Chondrocyte (in vitro differentiated cells): ENCODE data around the gene PSMD11. TPM values are rescaled to one million over a fixed set of nuclear protein-coding genes. Genes with fewer than 3 reads are reported as not detected.

Source experiments
- DNase-seq: peaks from one replicate; pipeline ENCODE4 v3.0.0; 2021; ENCODE audit warnings: mixed read lengths, low spot score
- H3K27ac Mint-ChIP-seq: one replicate; pipeline ENCODE4 v1.8.0; 2021; ENCODE audit warnings: mild to moderate bottlenecking, moderate library complexity, mixed read lengths; ENCODE audit not compliant: unreplicated experiment
- H3K27me3 Mint-ChIP-seq: 2 replicates; pipeline ENCODE4 v1.8.0; 2021; ENCODE audit warnings: low read depth, mixed read lengths
- H3K36me3 Mint-ChIP-seq: 2 replicates; pipeline ENCODE4 v1.8.0; 2021; ENCODE audit warnings: low read depth, mixed read lengths
- H3K4me1 Mint-ChIP-seq: 2 replicates; pipeline ENCODE4 v1.8.0; 2021; ENCODE audit warnings: low read depth, mild to moderate bottlenecking, mixed read lengths
- H3K4me3 Mint-ChIP-seq: one replicate; pipeline ENCODE4 v1.8.0; 2021; ENCODE audit warnings: mild to moderate bottlenecking, moderate library complexity, mixed read lengths; ENCODE audit not compliant: unreplicated experiment
- H3K9me3 Mint-ChIP-seq: 2 replicates; pipeline ENCODE4 v1.8.0; 2021; ENCODE audit warnings: low read depth, mixed read lengths
- CTCF ChIP-seq: fragments of 200-600 bp; sonication (generic); IDR thresholded peaks from 2 replicates; pipeline ENCODE4 v1.5.0; 2021; ENCODE audit warnings: antibody characterized with exemption, mild to moderate bottlenecking, moderate library complexity
- total RNA-seq: library from RNA; stranded (reverse); gene quantifications from 3 replicates; pipeline ENCODE4 v1.2.1, GENCODE V29; 2021

The PSMD11 gene
- total RNA-seq, 1 donor from 2014 or later, result 80.7 TPM

GRCh38 chr17:32452281-32452680 is 8.0 kb downstream of the PSMD11 start:
- Mint-ChIP-seq H3K27ac (no peak overlapping the region), H3K27me3 (no peaks in the 10 kb centered on the region), H3K4me1 (peaks cover 8% of the 10 kb centered on the region), H3K9me3 (no peaks in the 10 kb centered on the region), H3K36me3 (peaks cover 29% of the 10 kb centered on the region), H3K4me3 (no peak overlapping the region)
- DNase-seq, result no peak
- TF ChIP-seq CTCF, result no peak

GRCh38 chr17:32453370-32453769 is 9.1 kb downstream of the PSMD11 start:
- no peak overlapping the region for H3K4me3 Mint-ChIP-seq
- no peak overlapping the region for H3K27ac Mint-ChIP-seq
- peaks cover 5% of the 10 kb centered on the region for H3K4me1 Mint-ChIP-seq
- no peaks in the 10 kb centered on the region for H3K9me3 Mint-ChIP-seq
- H3K36me3 Mint-ChIP-seq, result peaks cover 35% of the 10 kb centered on the region
- no peak for TF ChIP-seq CTCF
- no peak for DNase-seq
- H3K27me3 Mint-ChIP-seq, result no peaks in the 10 kb centered on the region

- DNase-seq, result no peak
- H3K9me3 Mint-ChIP-seq, result no peaks in the 10 kb centered on the region
- no peak overlapping the region for H3K27ac Mint-ChIP-seq
- no peak for TF ChIP-seq CTCF
- H3K4me1 Mint-ChIP-seq, result peaks cover 5% of the 10 kb centered on the region
- H3K36me3 Mint-ChIP-seq, result peaks cover 38% of the 10 kb centered on the region
- H3K27me3 Mint-ChIP-seq, result no peaks in the 10 kb centered on the region
- no peak overlapping the region for H3K4me3 Mint-ChIP-seq
Measured at GRCh38 chr17:32458371-32458770, 14.1 kb downstream of the PSMD11 start.

GRCh38 chr17:32460054-32460453 is 15.7 kb downstream of the PSMD11 start:
- Mint-ChIP-seq H3K4me3 (no peak overlapping the region), H3K36me3 (peaks cover 28% of the 10 kb centered on the region), H3K4me1 (peaks cover 5% of the 10 kb centered on the region), H3K27me3 (no peaks in the 10 kb centered on the region), H3K9me3 (no peaks in the 10 kb centered on the region), H3K27ac (no peak overlapping the region)
- DNase-seq, result no peak
- no peak for TF ChIP-seq CTCF

- Mint-ChIP-seq H3K4me1 (peaks cover 5% of the 10 kb centered on the region), H3K27ac (no peak overlapping the region)
Measured at GRCh38 chr17:32461498-32461852, 17.2 kb downstream of the PSMD11 start.

More at GRCh38 chr17:32461498-32461852, 17.2 kb downstream of the PSMD11 start:
- Mint-ChIP-seq H3K27me3 (no peaks in the 10 kb centered on the region), H3K4me3 (no peak overlapping the region), H3K9me3 (no peaks in the 10 kb centered on the region), H3K36me3 (peaks cover 26% of the 10 kb centered on the region)
- TF ChIP-seq CTCF, result no peak
- no peak for DNase-seq
